Sigmoid colon (tissue), 4 donors: ENCODE results near the gene TCF7L2.

Experiments
- CTCF ChIP-seq, 4 experiments: fragments of 450-650 bp in 3 of 4; fragments of 200-600 bp in 1 of 4; IDR thresholded peaks; one replicate each; pipeline ENCODE4 v1.5.1; 2016 to 2019; ENCODE audit warnings: antibody characterized with exemption in 4 of 4, mild to moderate bottlenecking in 3 of 4, moderate library complexity in 2 of 4
- EP300 ChIP-seq, 4 donors: sonication (generic); formaldehyde crosslinking; IDR thresholded peaks; one replicate each; pipeline ENCODE4 v1.6.1; 2017; ENCODE audit warnings: antibody characterized with exemption in 4 of 4
- POLR2A ChIP-seq, 2 donors: fragments of 450-650 bp; IDR thresholded peaks; one replicate each; pipeline ENCODE4 v1.6.1; 2016; ENCODE audit warnings: antibody characterized with exemption in 2 of 2, mild to moderate bottlenecking in 2 of 2, moderate library complexity in 2 of 2
- POLR2AphosphoS5 ChIP-seq, 4 donors: sonication (generic); formaldehyde crosslinking; IDR thresholded peaks; one replicate each; pipeline ENCODE4 v1.6.1; 2017; ENCODE audit warnings: antibody characterized with exemption in 4 of 4

GRCh38 chr10:112913255-112913654 is 36.8 kb upstream of the TCF7L2 start:
- TF ChIP-seq CTCF (IDR thresholded peaks at IDR 0.05): no peak
- TF ChIP-seq POLR2A (IDR thresholded peaks at IDR 0.05): no peak
- TF ChIP-seq EP300 (IDR thresholded peaks at IDR 0.05): no peak
- TF ChIP-seq POLR2AphosphoS5 (IDR thresholded peaks at IDR 0.05): no peak
